ENCODE data around the gene HHAT. TPM values are rescaled to one million over a fixed set of nuclear protein-coding genes. Genes with fewer than 3 reads are reported as not detected.

Gene HHAT
- total RNA-seq, 1 donor from 2014 or later: 2.0 TPM

- DNase-seq: no peak
These were observed 274.4 kb downstream of the HHAT start for GRCh38 chr1:210603123-210603522.

- DNase-seq: no peak
These were observed 276.4 kb downstream of the HHAT start for GRCh38 chr1:210605099-210605498.

- DNase-seq: no peak
These were observed 278.7 kb downstream of the HHAT start for GRCh38 chr1:210607361-210607760.

GRCh38 chr1:210608767-210609166, 280.1 kb downstream of the HHAT start:
- no peak for DNase-seq

- DNase-seq: no peak
These were observed 287.7 kb downstream of the HHAT start for GRCh38 chr1:210616356-210616755.

GRCh38 chr1:210617293-210617692, 288.6 kb downstream of the HHAT start:
- no peak for DNase-seq

GRCh38 chr1:210618369-210618768, 289.7 kb downstream of the HHAT start:
- DNase-seq: peak; percentile 27

- DNase-seq: no peak
These were observed 292.3 kb downstream of the HHAT start for GRCh38 chr1:210620867-210621488.

GRCh38 chr1:210621712-210622111, 293.0 kb downstream of the HHAT start:
- DNase-seq: no peak

- peak; percentile 13 for DNase-seq
These were observed 296.0 kb downstream of the HHAT start for GRCh38 chr1:210624722-210625121.

- DNase-seq: no peak
These were observed 297.0 kb downstream of the HHAT start for GRCh38 chr1:210625715-210626114.

- no peak for DNase-seq
These were observed 297.6 kb downstream of the HHAT start for GRCh38 chr1:210626341-210626740.

GRCh38 chr1:210627755-210628154, 299.1 kb downstream of the HHAT start:
- DNase-seq: no peak

GRCh38 chr1:210629276-210629675, 300.6 kb downstream of the HHAT start:
- no peak for DNase-seq

GRCh38 chr1:210631399-210631798, 302.7 kb downstream of the HHAT start:
- no peak for DNase-seq

- no peak for DNase-seq
These were observed 304.4 kb downstream of the HHAT start for GRCh38 chr1:210633140-210633539.

- no peak for DNase-seq
These were observed 304.9 kb downstream of the HHAT start for GRCh38 chr1:210633636-210634035.

GRCh38 chr1:210635108-210635507, 306.4 kb downstream of the HHAT start:
- no peak for DNase-seq

GRCh38 chr1:210641582-210641981, 312.9 kb downstream of the HHAT start:
- no peak for DNase-seq

GRCh38 chr1:210645582-210646257, 317.0 kb downstream of the HHAT start:
- DNase-seq: no peak

- DNase-seq: no peak
These were observed 317.5 kb downstream of the HHAT start for GRCh38 chr1:210646258-210646616.

- no peak for DNase-seq
These were observed 319.0 kb downstream of the HHAT start for GRCh38 chr1:210647406-210648333.

- no peak for DNase-seq
These were observed 320.0 kb downstream of the HHAT start for GRCh38 chr1:210648588-210649269.

Data from occipital lobe (tissue), 2 donors.